Ureter (tissue), 1 donor: ENCODE measurements around the gene NSD1. TPM values are rescaled to one million over a fixed set of nuclear protein-coding genes. Genes with fewer than 3 reads are reported as not detected.
A peak's percentile ranks its signal among the peaks of the same experiment; 100 is the strongest.
"Not testable (repeated sequence)": the region's sequence is repeated elsewhere in the genome, so short reads cannot be mapped to it uniquely, and the experiment has no call there.

Experiments
- DNase-seq: peaks from one replicate; pipeline ENCODE4 v3.0.0-alpha.2; 2020; ENCODE audit warnings: low spot score
- total RNA-seq: library from RNA; stranded (reverse); gene quantifications from one replicate; pipeline ENCODE4 v1.2.4, GENCODE V29; 2023
- donor health status: DM: yes; HTN: yes; CAD: no.

NSD1 gene
- total RNA-seq, 1 donor from 2014 or later, result 118 TPM

- no peak for DNase-seq
Measured at GRCh38 chr5:177290816-177291596, 157.4 kb downstream of the NSD1 start.

- DNase-seq, result no peak
Measured at GRCh38 chr5:177291735-177292134, 158.2 kb downstream of the NSD1 start.

- no peak for DNase-seq
Measured at GRCh38 chr5:177293819-177294581, 160.4 kb downstream of the NSD1 start.

- no peak for DNase-seq
Measured at GRCh38 chr5:177294632-177295031, 161.1 kb downstream of the NSD1 start.

DNA sequence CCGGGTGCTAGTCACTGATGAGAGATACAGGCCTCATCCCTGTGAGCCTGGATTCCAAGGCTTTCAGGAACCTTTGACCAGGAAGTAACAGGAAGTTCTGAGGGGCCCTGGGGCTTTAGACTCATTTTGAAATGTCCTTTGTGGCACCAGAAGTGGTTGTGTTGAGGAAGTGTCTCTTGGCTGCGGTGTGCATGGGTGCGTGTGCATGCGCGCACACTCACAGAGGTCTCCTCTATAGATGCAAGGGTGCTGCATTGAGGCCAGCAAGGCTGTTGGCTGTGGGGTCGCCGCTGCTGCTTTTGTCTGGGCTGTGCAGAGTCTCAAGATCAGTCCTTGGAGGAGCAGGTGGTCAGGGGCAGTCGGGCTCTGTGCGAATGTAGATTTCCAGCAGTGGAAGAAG lies 162.4 kb downstream of the NSD1 start:
- no peak for DNase-seq

- DNase-seq, result no peak
Measured at GRCh38 chr5:177296581-177296980, 163.0 kb downstream of the NSD1 start.

DNA sequence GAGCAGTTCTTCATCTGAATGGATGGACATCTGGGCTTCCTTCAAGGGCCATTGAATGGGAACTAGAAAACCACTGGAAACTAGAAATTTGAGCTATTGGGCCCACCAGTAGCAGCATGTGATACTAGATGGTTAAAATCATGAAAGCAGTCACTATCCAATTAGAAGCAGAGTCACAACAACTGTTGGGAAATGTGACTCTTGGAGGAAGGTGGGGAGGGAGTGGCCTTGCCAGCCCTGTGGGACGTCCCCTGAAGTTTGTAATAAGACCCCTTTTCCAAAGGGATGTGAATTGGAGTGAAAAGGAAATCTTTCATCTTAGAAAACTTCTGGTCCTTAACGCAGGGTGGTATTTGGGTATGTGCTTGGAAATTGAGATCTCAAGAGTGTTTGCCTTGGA lies 164.3 kb downstream of the NSD1 start:
- no peak for DNase-seq

GRCh38 chr5:177299697-177300096 lies 166.1 kb downstream of the NSD1 start:
- DNase-seq, result no peak

DNA sequence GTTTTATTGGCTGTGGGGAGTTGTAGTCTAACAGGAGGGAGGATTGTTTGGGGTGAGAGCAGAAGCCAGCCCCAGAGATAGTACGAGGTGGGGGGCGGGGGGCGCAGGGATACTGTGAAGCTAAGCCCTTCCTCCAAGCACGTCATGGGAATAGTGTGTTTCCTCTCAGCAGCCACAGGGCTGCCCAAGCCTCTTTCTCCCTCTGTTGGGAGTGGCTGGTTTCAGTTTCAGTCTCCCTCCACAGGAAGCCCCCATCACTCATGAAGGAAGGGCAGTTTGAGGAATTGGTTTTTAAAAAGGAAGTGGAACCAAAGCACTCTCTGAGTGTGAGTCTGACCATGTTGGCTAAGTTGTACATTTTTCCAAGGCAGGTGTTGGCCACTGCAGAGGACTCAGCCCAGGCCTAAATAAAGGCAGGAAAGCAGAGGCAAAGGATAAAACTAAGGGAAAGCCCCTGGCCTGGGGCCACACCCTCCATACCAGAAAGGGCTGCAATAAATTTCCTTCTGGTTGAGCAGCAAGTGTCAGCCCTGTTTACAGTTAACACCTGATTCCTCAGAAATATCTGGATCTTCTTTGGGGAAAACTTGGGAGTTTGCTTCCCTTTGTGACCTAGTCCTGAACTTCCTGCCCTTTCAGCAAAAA lies 166.8 kb downstream of the NSD1 start:
- DNase-seq, result no peak

- no peak for DNase-seq
Measured at GRCh38 chr5:177300951-177301350, 167.4 kb downstream of the NSD1 start.

DNA sequence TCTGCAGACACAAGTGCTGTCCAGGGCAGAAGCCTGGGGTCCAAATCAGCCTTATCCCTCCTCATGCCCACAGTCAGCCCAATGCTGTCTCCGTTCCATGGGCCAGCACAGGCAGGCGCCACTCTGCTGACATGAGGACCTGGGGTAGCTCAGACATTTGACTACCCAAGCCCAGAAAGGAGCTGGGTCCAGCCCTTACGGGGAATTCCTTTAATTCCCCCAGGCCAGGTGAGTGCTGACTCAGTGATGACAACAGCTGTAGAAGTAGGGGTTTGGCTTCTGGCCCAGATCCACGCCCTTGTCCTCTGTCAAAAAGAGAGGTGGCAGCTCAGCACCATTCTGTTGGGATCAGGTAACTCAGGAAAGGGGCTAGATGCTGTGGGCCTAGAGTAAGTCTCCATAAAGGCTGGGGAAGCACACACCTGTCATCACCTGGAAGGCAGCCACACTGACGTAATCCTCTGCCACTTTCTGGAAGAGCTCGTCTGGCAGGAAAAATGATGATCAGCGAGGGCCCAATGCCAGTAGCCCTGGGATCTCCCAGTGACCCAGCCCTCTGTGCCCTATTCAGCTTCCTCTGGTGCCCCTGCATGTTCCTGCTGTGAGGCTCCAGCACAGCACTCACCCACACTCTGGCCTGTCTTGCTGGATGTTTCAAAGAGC lies 168.1 kb downstream of the NSD1 start:
- peak; percentile 80 for DNase-seq

- DNase-seq, result no peak
Measured at GRCh38 chr5:177302354-177303110, 169.0 kb downstream of the NSD1 start.

GRCh38 chr5:177303121-177303924 lies 169.8 kb downstream of the NSD1 start, which contains the start of the genes PRELID1 and RAB24:
Gene PRELID1 (plus strand): TSS chr5:177303799. CDS start chr5:177303986, 187 bp downstream.
Gene RAB24 (minus strand): TSS chr5:177303719. CDS start chr5:177303288, 431 bp downstream.
- DNase-seq, result peak; percentile 88

DNA sequence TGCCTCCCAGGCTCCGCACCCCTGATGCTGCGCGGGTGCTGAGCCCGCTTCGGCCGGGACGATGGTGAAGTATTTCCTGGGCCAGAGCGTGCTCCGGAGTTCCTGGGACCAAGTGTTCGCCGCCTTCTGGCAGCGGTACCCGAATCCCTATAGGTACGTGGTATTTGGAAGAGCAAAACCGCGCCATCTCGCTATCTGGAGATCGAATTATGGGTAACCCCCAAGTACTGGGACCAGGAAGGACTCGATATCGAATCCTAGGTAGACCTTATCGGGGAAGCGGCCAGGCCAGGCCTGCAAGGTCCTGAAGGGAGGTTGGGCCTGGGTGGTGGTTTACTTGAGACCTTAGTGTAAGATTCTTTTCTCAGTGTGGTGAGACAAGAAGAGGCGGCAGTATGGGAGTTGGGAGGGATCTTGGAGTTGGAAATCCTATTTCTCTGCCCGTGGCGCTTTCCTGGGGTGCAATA lies 170.4 kb downstream of the NSD1 start:
- no peak for DNase-seq

- DNase-seq, result no peak
Measured at GRCh38 chr5:177304392-177305119, 171.0 kb downstream of the NSD1 start.

GRCh38 chr5:177306103-177306640 lies 172.6 kb downstream of the NSD1 start:
- not testable (repeated sequence) for DNase-seq

DNA sequence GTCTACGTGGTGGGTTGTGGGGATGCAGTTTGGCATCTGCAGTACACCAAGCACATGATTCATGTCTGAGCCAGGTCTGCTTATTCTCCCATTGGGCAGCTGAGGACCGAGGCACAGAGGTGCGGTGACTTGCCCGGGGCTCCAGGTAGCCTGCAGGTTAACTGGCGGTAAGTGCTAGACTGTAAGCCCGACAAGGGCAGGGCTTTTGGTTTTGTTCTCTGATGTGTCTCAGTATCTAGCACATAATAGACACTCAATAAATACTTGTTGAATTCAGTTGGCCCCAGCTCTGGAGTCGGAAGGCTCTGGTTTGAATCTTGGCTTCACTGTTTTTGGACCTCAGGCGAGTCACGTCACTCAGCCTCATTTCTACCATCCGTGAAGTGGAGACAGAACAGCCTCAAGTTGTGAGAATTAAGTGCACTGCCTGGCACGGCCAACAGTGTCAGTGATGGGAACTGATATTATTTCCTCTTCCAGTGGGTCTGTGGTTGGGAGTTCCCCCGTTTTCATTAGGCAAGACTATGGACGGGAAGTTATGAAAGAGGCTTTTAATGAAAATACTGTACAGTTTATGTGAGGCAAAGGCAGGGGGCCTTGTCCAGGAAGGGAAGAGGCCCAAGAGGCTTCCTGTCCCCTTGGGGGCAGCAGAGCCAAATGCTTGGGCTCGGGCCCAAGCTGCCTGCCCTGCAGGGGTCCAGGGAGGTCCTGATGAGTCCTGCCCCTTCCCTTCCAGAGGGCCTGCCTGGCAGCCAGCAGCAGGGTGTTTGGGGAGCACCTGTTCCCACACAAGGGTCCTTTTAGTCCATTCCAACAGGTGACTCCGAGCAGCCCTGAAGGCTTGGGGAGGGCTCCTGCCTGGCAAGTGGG lies 173.3 kb downstream of the NSD1 start:
- DNase-seq, result no peak
